GM19467 (cell line): ENCODE data around the gene NUP62.
A peak's percentile ranks its signal among the peaks of the same experiment; 100 is the strongest.

ENCODE experiments used
- ATAC-seq: cut with Tn5 transposase; IDR thresholded peaks from one replicate; pipeline ENCODE4 v1.9.1; 2021; ENCODE audit warnings: mild to moderate bottlenecking, moderate library complexity; ENCODE audit not compliant: unreplicated experiment

The NUP62 gene

DNA sequence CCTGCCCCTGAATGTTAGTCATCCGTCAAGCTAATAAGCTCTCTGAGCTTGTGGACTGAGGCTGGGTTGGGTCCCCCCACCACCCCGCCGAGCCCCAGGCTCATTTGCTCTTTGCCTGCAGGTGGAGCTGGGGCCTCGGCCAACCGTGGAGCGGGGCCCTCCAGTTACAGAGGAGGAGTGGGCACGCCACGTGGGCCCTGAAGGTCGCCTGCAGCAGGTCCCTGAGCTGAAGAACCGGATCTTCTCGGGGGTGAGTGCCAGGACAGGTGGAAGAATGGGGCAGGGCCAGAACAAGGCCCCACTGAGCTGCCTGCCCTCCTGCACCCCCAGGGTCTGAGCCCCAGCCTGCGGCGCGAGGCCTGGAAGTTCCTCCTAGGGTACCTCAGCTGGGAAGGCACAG lies 46.7 kb downstream of the NUP62 start:
- no peak for ATAC-seq

GRCh38 chr19:49881672-49882394 lies 47.5 kb downstream of the NUP62 start:
- no peak for ATAC-seq

DNA sequence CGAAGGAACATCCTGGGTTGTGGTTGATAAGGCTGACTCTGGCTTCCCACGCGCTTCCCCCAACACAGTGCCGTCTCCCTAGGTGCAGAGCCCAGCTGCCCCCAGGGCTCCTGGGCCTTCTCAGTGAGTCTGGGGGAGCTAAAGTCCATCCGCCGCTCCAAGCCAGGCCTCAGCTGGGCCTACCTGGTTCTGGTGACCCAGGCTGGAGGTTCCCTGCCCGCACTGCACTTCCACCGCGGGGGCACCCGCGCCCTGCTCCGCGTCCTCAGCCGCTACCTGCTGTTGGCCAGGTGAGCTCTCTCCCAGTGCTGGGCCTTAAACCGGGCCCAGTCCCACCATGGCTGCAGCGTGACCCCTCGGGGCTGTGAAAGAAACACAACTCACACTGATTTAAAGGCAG lies 48.1 kb downstream of the NUP62 start:
- ATAC-seq = no peak

DNA sequence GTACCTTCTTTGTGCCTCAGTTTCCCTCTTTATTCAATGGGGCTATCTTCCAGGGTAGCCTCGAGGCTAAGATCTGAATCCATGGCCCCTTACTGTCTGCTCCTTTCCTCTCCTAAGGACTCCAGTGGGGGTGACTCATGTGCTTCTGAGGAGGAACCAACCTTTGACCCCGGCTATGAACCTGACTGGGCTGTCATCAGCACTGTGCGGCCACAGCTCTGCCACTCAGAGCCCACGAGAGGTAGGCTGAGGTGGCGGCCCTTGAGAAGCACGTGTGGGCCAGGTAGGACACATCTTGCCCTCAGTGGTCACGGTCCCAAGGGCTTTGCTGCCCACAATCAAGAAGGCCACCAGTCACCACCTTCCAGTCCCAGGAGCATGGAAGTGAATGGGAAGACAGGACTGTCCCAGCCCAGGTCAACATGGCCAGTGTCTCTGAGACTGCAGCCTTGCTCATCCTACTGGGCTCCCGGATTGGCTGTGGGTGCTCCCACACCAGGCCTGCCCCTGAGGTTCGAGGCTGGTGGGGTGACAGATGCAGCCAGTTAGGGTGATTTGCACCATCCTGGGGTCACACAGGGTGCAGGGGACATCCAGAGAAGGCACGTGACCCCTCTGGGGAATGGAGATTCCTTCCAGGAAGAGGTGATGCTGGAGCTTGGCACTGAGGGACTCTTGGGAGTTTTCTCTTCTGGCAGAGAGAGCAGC lies 49.0 kb downstream of the NUP62 start:
- ATAC-seq = no peak

- no peak for ATAC-seq
Measured at GRCh38 chr19:49879243-49879963, 49.9 kb downstream of the NUP62 start.

DNA sequence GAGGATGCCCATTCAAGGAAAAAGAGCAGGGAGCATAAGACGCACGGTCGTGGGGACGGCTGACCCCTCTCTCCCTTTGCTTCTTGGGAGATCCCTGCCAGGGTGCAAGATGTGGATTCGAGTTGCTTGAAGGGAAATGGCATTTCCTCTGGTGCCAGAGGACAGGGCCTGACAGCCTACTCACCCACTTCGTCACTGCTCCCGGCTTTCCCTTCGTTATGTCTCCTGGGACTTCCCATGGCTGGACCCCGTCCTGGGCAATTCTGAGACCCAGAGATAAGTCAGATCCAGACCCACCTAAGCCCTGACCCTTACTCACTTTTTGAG lies 50.6 kb downstream of the NUP62 start:
- ATAC-seq = no peak

DNA sequence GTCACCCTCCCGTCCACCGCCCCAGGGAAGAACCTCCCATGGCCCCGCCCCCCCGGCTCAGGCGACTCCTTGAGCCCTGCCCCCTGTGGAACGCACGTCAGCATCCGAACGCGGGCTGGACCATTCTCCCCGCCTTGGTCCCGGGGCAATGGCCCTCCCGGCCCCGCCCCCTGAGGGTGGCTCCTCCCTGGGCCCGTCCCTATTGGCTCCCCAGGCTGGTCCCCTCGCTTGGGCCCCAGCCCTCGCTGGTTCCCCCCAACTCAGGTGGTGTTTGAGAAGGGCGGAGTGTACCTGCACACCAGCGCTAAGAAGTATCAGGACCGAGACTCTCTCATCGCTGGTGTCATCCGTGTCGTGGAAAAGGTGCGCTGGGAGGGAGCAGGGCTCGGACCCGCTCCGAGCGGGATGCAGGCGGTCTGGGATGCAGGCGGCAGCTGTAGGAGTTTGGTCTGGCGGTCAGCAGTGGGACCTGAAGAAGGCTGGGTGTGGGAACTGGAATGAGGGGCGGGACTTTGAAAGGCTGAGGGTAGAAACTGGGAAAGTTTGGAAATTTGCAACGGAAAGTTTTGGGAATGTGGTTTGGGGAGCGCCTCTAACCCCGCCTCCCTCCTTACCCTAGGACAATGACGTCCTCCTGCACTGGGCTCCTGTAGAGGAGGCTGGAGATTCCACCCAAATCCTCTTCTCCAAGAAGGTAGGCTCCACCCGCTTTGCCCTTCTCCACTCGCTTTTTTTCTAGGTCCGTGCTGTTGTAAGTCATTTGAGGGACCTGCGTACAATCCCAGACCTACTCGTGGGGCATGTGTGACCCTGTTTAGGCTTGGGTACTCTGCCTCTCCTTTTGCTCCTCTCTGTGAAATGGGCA lies 51.2 kb downstream of the NUP62 start:
- ATAC-seq = peak; percentile 37

DNA sequence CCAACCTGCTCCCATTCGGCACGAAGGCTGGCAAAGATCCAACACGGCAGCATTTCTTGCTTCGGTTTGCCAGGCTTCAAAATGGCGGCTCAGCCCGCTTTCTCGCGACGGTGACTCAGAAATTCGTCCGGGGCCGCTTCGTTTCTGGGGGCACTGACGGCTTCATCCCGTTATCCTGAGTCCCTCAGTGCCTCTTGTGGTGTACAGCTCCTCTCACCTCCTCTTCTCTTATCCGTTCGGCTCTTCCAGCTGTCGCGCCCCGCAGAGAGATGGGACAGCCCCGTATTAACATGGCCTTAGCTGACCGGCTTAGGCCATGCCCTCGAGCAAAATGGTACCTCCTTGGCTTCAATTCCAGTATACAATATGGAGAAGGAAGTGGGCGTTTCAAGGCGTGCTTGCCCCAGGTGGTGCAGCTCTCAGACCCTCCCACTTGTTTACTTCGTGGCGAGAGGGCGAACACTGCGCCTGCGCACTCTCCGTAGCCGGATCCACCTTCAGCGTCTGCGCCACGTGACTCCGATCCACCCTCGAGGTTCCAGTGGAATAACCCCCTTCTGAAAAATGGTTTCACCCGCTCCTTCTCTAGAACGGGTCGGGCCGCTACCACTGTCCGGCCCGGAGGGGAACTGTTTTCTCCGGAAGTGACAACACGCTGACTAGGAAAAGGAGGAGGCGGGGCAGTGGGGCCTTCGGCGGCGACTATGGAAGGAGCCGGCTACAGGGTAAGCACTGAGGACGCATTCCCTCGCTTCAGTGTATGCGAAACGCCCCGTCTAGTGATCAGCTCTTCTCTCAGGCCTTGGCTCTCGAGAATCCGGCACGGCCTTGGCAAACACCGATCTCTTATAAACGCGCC lies 52.1 kb downstream of the NUP62 start, which contains the start of the genes AKT1S1 and TBC1D17:
AKT1S1 (minus strand) TSS at position 336 of the 859 bp plus-strand sequence. CDS start 4,060 bp downstream, outside the sequence.
TBC1D17 (plus strand) TSS at position 683 of the 859 bp plus-strand sequence; CDS start at position 705, 22 bp downstream.
- peak; percentile 47 for ATAC-seq

DNA sequence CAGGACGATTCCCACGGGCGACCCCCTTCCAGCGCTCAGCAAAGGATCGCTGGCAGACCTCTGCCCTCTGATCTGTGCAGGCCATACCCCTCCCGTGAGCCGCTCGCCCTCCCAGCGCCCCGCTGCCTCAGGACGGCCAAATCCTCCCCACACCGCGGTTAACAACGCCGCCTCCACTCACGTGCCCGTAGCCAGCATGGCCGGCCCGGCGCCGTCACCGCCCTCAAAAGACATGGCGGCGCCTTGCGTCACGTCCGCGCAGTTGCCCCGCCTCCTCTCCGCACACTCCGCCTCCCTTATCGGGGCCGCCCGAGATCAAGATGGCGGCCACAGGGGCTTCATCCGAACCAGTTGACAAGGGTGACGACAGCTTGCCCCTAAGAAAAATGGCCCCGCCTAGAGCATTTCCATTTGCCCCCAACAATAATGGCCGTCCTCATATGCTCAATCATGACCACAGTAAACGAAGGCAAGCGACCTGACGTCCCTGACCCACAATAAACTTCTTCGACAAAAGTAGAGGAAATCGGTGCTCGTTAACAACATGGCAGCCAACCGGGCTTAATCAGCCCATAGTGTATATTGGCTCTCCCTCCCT lies 52.8 kb downstream of the NUP62 start:
- peak; percentile 40 for ATAC-seq

DNA sequence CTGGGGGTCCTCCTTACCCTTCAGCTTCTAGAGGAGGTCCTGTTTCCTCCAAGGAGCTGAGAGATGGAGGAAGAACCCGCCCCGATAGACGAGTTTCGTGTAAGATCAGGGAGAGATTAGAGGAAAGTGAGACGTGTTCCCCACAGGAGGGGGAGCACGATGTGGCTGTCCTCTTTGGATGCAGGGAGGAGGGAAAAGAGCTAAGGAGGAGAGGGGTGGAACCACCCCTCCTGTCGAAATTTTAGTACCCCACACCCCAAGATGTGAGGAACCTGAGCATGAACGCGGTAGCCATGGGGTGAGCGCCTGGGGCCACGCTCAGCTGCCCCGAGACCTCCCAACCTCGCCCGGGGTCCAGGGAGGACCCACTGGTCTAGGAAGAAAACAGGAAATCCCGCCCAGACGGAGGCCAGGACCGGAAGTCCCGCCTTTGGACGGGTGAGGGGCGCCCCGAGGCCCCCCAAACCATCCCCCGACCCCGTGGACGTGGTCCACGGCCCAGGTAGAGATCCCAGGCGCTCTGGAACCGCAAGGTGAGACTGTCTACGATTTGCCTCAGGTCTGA lies 53.4 kb downstream of the NUP62 start:
- no peak for ATAC-seq

GRCh38 chr19:49875177-49875576 lies 54.1 kb downstream of the NUP62 start:
- ATAC-seq = no peak

DNA sequence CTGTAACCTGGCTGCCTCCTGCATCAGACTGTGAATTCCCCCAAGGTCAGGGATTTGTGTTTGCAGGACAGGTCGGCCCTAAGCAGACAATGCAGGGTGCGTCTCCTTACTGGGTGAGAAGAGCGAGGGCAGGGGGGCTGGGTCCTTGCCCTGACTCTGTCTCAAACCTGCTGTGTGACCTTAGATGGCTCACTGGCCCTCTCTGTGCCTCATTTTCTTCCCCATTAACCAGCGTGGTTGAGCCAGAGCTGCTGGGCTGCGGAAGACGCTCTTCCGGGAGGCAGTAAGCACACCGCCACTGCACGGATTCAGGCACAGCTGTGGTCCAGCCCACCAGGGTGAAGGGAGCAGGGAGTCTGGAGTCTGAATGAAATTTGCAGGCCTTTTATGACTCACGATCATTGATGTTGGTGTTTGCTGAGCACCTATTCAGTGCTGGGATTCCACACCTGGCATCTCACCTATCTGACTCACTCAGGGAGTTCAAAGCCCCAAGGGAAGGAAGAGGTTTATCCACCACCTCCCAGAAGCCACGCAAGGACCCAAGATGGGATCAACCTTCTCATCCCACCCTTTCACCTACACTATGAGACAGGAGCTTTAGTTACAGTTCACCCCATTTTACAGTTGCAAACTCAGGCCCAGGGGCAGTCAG lies 54.7 kb downstream of the NUP62 start:
- no peak for ATAC-seq

DNA sequence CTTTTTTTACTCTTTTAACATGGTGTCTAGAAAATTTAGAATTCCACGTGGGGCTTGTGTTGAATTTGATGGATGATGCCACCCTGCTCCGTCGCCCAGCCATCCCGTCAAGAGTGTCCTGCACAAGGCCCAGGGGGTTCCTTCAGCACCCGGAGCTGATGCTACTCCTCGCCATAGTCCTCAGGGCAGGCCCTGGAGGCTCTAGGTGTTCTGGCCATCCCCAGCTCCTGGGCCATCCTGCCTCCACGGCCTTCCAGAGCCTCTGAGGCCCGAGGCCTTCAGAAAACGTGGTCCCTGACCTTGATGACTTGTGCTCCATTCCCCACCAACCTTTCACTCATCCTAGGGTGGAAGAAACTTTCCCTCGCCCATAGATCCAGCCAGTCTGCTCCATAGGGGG lies 55.5 kb downstream of the NUP62 start:
- ATAC-seq = no peak

- no peak for ATAC-seq
Measured at GRCh38 chr19:49873129-49873521, 56.2 kb downstream of the NUP62 start.

- ATAC-seq = no peak
Measured at GRCh38 chr19:49872245-49873128, 56.8 kb downstream of the NUP62 start.

DNA sequence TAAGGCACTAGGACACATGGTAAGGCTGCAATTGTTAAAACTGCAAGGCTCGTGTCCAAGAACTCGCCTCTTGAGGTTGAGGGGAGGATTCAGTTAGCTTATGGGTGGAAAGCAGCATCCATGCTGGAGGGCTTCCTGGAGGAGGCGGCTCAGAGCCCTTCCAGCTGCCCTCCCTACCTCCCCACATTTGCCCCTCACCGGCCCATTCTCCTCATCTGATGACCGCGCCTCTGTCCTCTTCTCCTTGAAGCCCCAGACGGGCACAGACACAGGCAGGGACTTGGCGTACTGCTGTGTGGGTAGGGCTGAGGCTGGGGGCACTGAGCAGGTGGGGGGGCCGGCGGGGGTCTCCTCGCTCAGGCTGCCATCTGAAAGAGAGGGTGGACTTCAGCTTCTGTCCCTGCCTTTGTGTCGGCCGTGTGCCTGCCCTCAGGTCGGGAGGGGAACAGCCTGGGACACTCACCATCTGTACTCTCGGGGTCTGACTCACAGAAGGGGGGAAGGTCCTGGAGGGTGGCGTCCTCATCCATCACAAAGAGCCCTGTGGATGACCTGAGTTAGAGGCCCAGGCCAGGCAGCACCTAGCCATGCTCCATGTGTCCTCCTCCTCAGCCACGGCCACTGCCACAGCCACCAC lies 57.8 kb downstream of the NUP62 start:
- no peak for ATAC-seq

DNA sequence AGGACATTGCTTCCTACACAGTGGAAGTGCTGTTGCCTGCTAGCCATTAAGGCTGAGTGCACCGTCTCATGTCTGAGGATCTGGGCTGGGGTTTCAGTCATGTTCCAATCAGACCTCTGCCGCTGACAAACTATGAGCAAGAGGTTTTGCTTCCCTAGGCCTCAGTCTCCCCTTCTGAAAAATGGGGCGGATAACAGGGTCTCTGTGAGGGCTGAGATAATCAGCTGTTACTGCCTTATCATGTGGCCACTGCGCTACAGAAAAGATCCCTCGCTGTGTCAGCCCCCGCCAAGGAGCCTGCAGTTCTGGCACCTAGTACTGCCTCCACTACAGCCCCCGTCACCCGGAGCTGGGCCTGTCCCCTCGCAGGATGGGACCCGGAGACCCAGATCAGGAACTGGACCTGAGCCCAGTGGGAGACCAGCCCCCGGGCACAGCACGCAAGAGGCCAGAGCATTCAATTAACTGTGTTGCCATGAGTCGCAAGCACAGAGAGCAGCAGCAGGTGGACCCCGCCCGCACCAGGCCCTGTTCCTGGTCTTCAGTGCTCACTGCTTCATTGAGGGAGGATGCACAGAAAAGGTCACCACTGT lies 58.9 kb downstream of the NUP62 start:
- no peak for ATAC-seq
